ENCODE results near the gene ENTPD1. TPM values are rescaled to one million over a fixed set of nuclear protein-coding genes. Genes with fewer than 3 reads are reported as not detected.
"Not testable (repeated sequence)": the region's sequence is repeated elsewhere in the genome, so short reads cannot be mapped to it uniquely, and the experiment has no call there.

The ENTPD1 gene
- total RNA-seq, 4 donors from 2014 or later = 7.5 to 39.4 (median 22.2) TPM

- ATAC-seq (ENCODE audit: low FRiP score) (no peak), DNase-seq (ENCODE audit: low spot score) (no peak)
- TF ChIP-seq CTCF (IDR thresholded peaks at IDR 0.05) = no peak
Observed at GRCh38 chr10:95866467-95866842, 110.5 kb downstream of the ENTPD1 start.

GRCh38 chr10:95867866-95868265, 111.9 kb downstream of the ENTPD1 start:
- DNase-seq (ENCODE audit: low spot score) (no peak), ATAC-seq (ENCODE audit: low FRiP score) (no peak)
- TF ChIP-seq CTCF (IDR thresholded peaks at IDR 0.05) = no peak

GRCh38 chr10:95872158-95872711, 116.3 kb downstream of the ENTPD1 start:
- DNase-seq (ENCODE audit: low spot score) = no peak
- no peak for ATAC-seq (ENCODE audit: low FRiP score)
- no peak for TF ChIP-seq CTCF (IDR thresholded peaks at IDR 0.05)

- no peak for ATAC-seq (ENCODE audit: low FRiP score)
- DNase-seq (ENCODE audit: low spot score) = no peak
- no peak for TF ChIP-seq CTCF (IDR thresholded peaks at IDR 0.05)
Observed at GRCh38 chr10:95873139-95873538, 117.2 kb downstream of the ENTPD1 start.

- DNase-seq (ENCODE audit: low spot score) (no peak), ATAC-seq (ENCODE audit: low FRiP score) (no peak)
- no peak for TF ChIP-seq CTCF (IDR thresholded peaks at IDR 0.05)
Observed at GRCh38 chr10:95873651-95874050, 117.7 kb downstream of the ENTPD1 start.

- ATAC-seq (ENCODE audit: low FRiP score); DNase-seq (ENCODE audit: low spot score): not testable (repeated sequence)
Observed at GRCh38 chr10:95874783-95875182, 118.8 kb downstream of the ENTPD1 start.

- ATAC-seq (ENCODE audit: low FRiP score) = no peak
- no peak for DNase-seq (ENCODE audit: low spot score)
- no peak for TF ChIP-seq CTCF (IDR thresholded peaks at IDR 0.05)
Observed at GRCh38 chr10:95876756-95877155, 120.8 kb downstream of the ENTPD1 start.

- no peak for TF ChIP-seq CTCF (IDR thresholded peaks at IDR 0.05)
- ATAC-seq (ENCODE audit: low FRiP score) = no peak
- DNase-seq (ENCODE audit: low spot score) = no peak
Observed at GRCh38 chr10:95877881-95878280, 121.9 kb downstream of the ENTPD1 start.

Data from omental fat pad (tissue), 4 donors.